K562 (cell line): ENCODE data around the gene ITPKB.

Experiments
- NFE2L1 ChIP-seq: fragments of 450-650 bp; IDR thresholded peaks from 2 replicates; pipeline ENCODE4 v1.6.1; 2016; ENCODE audit warnings: missing genetic modification characterization, low read depth, mild to moderate bottlenecking, missing compliant biosample characterization, moderate library complexity, borderline replicate concordance
- ZNF785 ChIP-seq: fragments of 250-450 bp; sonication (Bioruptor Pico); IDR thresholded peaks from 2 replicates; pipeline ENCODE4 v1.4.0; 2020; ENCODE audit warnings: mild to moderate bottlenecking

DNA sequence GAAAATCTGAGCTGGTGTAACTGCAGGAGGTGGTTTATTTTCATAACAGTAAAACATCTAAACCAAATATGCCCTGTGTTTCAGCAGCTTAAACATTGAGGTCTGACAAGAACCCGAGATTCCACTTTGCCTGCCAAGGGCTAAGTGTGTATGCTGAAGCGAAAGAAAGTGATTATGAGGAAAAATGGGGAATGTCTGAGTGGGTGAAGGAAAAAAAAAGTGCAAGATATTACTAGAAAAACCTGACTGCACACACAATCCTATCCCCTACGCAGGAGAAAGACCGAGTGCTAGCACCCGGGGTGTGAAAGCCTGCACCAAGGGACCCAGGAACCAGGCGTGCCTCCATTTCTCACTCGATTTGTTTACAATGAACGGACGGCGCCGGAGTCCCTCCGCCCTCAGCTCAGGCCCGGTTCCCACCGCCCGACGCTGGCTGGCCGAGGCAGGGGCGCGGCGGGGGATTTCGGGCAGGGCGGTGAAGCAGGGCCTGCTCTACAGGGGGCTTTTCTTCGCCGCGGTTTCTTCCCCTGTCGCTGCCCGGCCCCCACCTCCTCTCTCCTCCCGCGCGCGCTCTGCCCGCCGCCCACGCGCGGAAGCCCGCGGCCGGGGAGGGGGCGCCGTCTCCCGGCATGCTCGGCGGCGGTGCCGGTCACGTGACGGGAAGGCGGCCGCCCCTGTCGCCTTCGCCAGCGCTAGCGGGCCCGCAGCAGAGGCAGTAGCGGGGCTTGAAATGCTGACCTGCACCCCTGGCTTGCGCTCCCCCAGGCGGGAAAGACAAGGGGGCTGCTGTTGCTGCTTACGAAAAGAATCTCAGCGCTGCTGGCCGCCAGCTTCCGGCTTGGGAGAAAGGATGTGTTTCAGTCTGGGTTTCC, 35.9 kb downstream of the ITPKB start:
- no peak for TF ChIP-seq ZNF785 (CRISPR knock-in tag)
- TF ChIP-seq NFE2L1 (tag) = no peak
